Measurements from ENCODE around the gene OGFR.

Gene OGFR

DNA sequence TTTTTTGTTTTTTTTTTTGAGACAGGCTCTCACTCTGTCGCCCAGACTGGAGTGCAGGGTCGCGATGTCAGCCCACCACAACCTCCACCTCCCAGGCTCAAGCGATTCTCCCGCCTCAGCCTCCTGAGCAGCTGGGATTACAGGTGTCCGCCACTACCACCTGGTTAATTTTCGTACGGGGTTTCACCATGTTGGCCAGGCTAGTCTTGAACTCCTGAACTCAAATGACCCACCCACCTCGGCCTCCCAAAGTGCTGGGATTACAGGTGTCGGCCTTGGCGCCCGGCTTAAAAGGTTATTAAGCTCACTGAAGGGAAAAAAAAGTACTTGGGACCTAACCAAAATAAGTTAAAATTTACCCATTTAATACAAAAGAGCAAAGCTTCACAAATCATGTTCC lies 55.1 kb downstream of the OGFR start:
- in situ Hi-C loops (cut with HindIII; ENCODE audit: low sequenced_read_pairs): no loop called here
- TF ChIP-seq, protein P1, sequence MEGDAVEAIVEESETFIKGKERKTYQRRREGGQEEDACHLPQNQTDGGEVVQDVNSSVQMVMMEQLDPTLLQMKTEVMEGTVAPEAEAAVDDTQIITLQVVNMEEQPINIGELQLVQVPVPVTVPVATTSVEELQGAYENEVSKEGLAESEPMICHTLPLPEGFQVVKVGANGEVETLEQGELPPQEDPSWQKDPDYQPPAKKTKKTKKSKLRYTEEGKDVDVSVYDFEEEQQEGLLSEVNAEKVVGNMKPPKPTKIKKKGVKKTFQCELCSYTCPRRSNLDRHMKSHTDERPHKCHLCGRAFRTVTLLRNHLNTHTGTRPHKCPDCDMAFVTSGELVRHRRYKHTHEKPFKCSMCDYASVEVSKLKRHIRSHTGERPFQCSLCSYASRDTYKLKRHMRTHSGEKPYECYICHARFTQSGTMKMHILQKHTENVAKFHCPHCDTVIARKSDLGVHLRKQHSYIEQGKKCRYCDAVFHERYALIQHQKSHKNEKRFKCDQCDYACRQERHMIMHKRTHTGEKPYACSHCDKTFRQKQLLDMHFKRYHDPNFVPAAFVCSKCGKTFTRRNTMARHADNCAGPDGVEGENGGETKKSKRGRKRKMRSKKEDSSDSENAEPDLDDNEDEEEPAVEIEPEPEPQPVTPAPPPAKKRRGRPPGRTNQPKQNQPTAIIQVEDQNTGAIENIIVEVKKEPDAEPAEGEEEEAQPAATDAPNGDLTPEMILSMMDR (IDR thresholded peaks at IDR 0.05; ENCODE audit: low read depth, low read length): no peak
- peak overlapping the region; percentile 49 for H3K4me3 ChIP-seq (ENCODE audit: low read depth, low read length)
- no peak for DNase-seq (ENCODE audit: low read depth, low spot score)

DNA sequence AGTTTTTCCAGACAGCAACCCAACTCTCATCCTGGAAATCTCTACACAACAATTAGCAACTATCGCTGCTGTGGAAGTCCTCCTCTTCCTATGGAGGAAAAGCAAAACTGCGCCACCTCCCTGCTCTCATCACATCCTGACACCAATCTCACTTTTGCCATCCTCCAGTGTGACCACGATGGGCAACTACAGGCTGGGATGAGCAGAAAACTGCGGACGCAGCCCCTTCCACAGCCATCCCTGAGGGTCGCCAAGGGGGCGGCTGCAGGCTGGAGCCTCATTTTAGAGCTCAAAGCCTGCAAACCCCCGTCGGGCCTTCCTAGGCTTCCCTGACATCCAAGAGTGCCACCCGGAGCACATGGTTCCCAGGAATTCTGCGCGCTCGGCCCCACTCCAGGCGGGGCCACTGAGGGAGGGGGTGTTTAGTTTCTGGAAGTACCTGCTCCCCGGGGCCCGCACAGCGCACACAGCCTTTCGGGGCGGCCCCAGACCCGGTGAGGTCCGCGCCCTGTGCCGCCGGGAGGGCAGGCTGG lies 55.8 kb downstream of the OGFR start:
- peak overlapping the region; percentile 49 for H3K4me3 ChIP-seq (ENCODE audit: low read depth, low read length)
- in situ Hi-C loops (cut with HindIII; ENCODE audit: low sequenced_read_pairs): no loop called here
- no peak for DNase-seq (ENCODE audit: low read depth, low spot score)
- TF ChIP-seq, protein P1 (IDR thresholded peaks at IDR 0.05; ENCODE audit: low read depth, low read length): peak; percentile 21

DNA sequence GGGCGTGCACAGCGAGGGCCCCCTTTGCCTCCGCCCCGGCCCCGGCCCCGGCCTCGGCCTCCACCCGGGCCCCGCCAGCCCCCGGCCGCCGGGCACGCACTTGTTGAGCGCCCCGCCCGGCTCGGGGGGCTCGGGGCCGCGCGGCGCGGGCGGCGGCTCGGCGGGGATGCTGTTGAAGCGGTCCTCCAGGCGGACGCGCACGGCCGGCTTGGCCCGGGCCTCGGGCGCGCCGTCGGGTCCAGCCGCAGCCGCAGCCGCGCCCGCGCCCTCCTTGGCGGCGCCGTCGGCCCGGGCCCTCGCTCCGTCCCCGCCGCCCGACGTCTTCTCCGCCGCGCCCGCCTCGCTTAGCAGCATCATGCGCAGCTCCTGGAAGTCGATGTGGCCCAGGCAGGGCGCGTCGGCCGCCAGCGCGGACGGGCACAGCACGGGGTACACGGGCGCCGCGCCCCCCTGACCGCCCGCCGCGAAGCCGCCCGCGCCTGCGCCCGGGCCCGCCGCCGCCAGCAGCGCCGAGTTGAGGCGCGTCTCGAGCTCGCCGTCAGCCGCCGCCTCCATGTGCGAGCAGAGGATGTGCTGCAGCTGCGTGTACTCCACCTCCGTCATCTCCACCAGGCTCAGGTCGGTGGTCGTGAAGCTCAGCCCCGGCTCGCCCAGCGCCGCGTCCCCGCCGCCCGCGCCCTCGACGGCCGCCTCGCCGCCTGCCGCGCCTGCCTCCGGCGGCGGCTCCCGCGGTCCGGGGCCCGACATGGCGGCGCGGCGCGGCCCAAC lies 56.5 kb downstream of the OGFR start:
- TF ChIP-seq, protein P1 (IDR thresholded peaks at IDR 0.05; ENCODE audit: low read depth, low read length): no peak
- H3K4me3 ChIP-seq (ENCODE audit: low read depth, low read length): peak overlapping the region; percentile 49
- DNase-seq (ENCODE audit: low read depth, low spot score): no peak
- in situ Hi-C loops (cut with HindIII; ENCODE audit: low sequenced_read_pairs): no loop called here

DNA sequence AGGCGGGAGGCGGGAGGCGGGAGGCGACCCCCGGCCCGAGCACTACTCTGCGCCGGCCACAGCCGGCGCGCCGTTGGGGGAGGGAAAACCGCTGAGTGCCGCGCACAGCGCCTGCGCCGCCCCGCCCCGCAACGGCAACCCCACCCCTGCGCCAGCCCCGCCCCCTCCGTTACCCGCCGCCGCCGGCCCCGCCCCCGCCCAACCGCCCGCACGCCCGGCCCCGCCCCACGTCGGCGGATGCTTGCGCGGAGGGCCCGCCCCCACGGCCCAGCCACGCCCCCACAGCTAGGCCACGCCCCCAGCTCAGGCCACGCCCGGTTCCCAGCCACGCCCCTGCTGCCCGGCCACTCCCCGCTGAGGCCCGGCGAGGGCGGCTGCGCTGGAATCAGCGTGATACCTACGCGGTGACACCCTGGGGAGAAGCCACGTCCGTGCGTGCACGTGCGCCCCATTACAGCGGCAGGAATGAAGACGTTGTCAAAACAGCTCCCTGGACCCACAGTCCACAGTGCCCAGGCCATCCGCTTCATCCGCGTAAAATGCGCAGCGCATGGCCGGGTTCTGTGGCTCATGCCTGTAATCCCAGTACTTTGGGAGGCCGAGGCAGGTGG lies 57.2 kb downstream of the OGFR start, which contains the start of gene TCFL5:
Gene TCFL5, minus strand, starts transcription at position 97 of the 611 bp plus-strand sequence. CDS start 152 bp downstream, outside the sequence.
- in situ Hi-C loops (cut with HindIII; ENCODE audit: low sequenced_read_pairs): no loop called here
- H3K4me3 ChIP-seq (ENCODE audit: low read depth, low read length): peak within 1 kb of the TSS; percentile 49
- TF ChIP-seq, protein P1 (IDR thresholded peaks at IDR 0.05; ENCODE audit: low read depth, low read length): no peak
- DNase-seq (ENCODE audit: low read depth, low spot score): peak; percentile 77
